Effector memory CD4-positive, alpha-beta T cell (primary cell): Measurements from ENCODE around the gene WFIKKN1.
A peak's percentile ranks its signal among the peaks of the same experiment; 100 is the strongest.

Experiments
- DNase-seq, 3 donors: peaks; one replicate each; pipeline ENCODE4 v3.0.0-alpha.2; 2020
- H3K27ac ChIP-seq: 2 replicates; pipeline ENCODE4 v1.7.0; 2013; ENCODE audit warnings: mild to moderate bottlenecking, low read length, moderate library complexity; ENCODE audit not compliant: insufficient read depth, poor library complexity, severe bottlenecking
- H3K27me3 ChIP-seq: replicated peaks from 2 replicates; pipeline ENCODE4 v1.7.0; 2013; ENCODE audit warnings: mild to moderate bottlenecking, low read length; ENCODE audit not compliant: insufficient read depth, control insufficient read depth, poor library complexity, severe bottlenecking
- H3K36me3 ChIP-seq: 2 replicates; pipeline ENCODE4 v1.7.0; 2013; ENCODE audit warnings: mild to moderate bottlenecking, low read length, moderate library complexity; ENCODE audit not compliant: control insufficient read depth, insufficient read depth
- H3K4me1 ChIP-seq: 2 replicates; pipeline ENCODE4 v1.7.0; 2013; ENCODE audit warnings: low read length, mild to moderate bottlenecking; ENCODE audit not compliant: control insufficient read depth, insufficient read depth, poor library complexity, severe bottlenecking
- H3K4me3 ChIP-seq: 2 replicates; pipeline ENCODE4 v1.7.0; 2013; ENCODE audit warnings: low read length, low read depth, mild to moderate bottlenecking; ENCODE audit not compliant: insufficient read depth, poor library complexity, severe bottlenecking
- H3K9me3 ChIP-seq: 2 replicates; pipeline ENCODE4 v1.7.0; 2013; ENCODE audit warnings: mild to moderate bottlenecking, low read length, moderate library complexity; ENCODE audit not compliant: control insufficient read depth
- total RNA-seq, 3 donors: gene quantifications; one replicate each; lab custom pipeline; 2026; lab: John Stamatoyannopoulos, UW

WFIKKN1 gene
- 0.17 to 0.97 (median 0.69) reads per million in 3 donors for total RNA-seq

- H3K36me3 ChIP-seq: peaks cover 11% of the 10 kb centered on the region
- H3K27me3 ChIP-seq: no peaks in the 10 kb centered on the region
- H3K4me3 ChIP-seq: no peak within 1 kb of the TSS
- no peak for DNase-seq
- no peaks in the 10 kb centered on the region for H3K9me3 ChIP-seq
- no peak within 1 kb of the TSS for H3K27ac ChIP-seq
- H3K4me1 ChIP-seq: peaks cover 11% of the 10 kb centered on the region
Measured at GRCh38 chr16:630815-631405, at the start of gene WFIKKN1. TSS of gene WFIKKN1 (plus strand) at chr16:630985. CDS start at chr16:631254, 269 bp downstream.

- Histone ChIP-seq H3K36me3 (no peaks in the 10 kb centered on the region), H3K4me3 (no peak overlapping the region), H3K27ac (no peak overlapping the region)
Measured at GRCh38 chr16:582218-582613, 48.6 kb upstream of the WFIKKN1 start.

GRCh38 chr16:582614-583331 lies 48.0 kb upstream of the WFIKKN1 start:
- no peak overlapping the region for H3K27ac ChIP-seq
- no peaks in the 10 kb centered on the region for H3K36me3 ChIP-seq
- H3K27me3 ChIP-seq: no peaks in the 10 kb centered on the region
- DNase-seq: no peak
- H3K4me3 ChIP-seq: no peak overlapping the region
- no peaks in the 10 kb centered on the region for H3K9me3 ChIP-seq
- H3K4me1 ChIP-seq: peaks cover under 1% of the 10 kb centered on the region

More at GRCh38 chr16:582218-582613, 48.6 kb upstream of the WFIKKN1 start:
- no peaks in the 10 kb centered on the region for H3K9me3 ChIP-seq
- H3K27me3 ChIP-seq: no peaks in the 10 kb centered on the region
- no peaks in the 10 kb centered on the region for H3K4me1 ChIP-seq
- no peak for DNase-seq

- no peak overlapping the region for H3K4me3 ChIP-seq
- H3K36me3 ChIP-seq: no peaks in the 10 kb centered on the region
- peaks cover 2% of the 10 kb centered on the region for H3K4me1 ChIP-seq
Measured at GRCh38 chr16:583470-583814, 47.3 kb upstream of the WFIKKN1 start.

GRCh38 chr16:583815-584591 lies 46.8 kb upstream of the WFIKKN1 start:
- Histone ChIP-seq H3K4me1 (peaks cover 4% of the 10 kb centered on the region), H3K27ac (no peak overlapping the region), H3K9me3 (no peaks in the 10 kb centered on the region), H3K4me3 (no peak overlapping the region), H3K36me3 (no peaks in the 10 kb centered on the region), H3K27me3 (no peaks in the 10 kb centered on the region)
- no peak for DNase-seq

More at GRCh38 chr16:583470-583814, 47.3 kb upstream of the WFIKKN1 start:
- no peak overlapping the region for H3K27ac ChIP-seq
- DNase-seq: no peak
- H3K9me3 ChIP-seq: no peaks in the 10 kb centered on the region
- no peaks in the 10 kb centered on the region for H3K27me3 ChIP-seq

GRCh38 chr16:585351-585750 lies 45.4 kb upstream of the WFIKKN1 start:
- no peaks in the 10 kb centered on the region for H3K27me3 ChIP-seq
- peaks cover 6% of the 10 kb centered on the region for H3K4me1 ChIP-seq
- no peak overlapping the region for H3K4me3 ChIP-seq
- no peaks in the 10 kb centered on the region for H3K9me3 ChIP-seq
- no peak for DNase-seq
- no peak overlapping the region for H3K27ac ChIP-seq
- no peaks in the 10 kb centered on the region for H3K36me3 ChIP-seq

- Histone ChIP-seq H3K9me3 (no peaks in the 10 kb centered on the region), H3K4me1 (peaks cover 14% of the 10 kb centered on the region), H3K36me3 (no peaks in the 10 kb centered on the region), H3K27me3 (no peaks in the 10 kb centered on the region), H3K4me3 (no peak overlapping the region), H3K27ac (no peak overlapping the region)
- DNase-seq: no peak
Measured at GRCh38 chr16:586047-586644, 44.6 kb upstream of the WFIKKN1 start.

- Histone ChIP-seq H3K4me1 (peaks cover 18% of the 10 kb centered on the region), H3K27ac (no peak overlapping the region), H3K27me3 (no peaks in the 10 kb centered on the region), H3K36me3 (no peaks in the 10 kb centered on the region), H3K9me3 (no peaks in the 10 kb centered on the region), H3K4me3 (no peak overlapping the region)
- DNase-seq: no peak
Measured at GRCh38 chr16:586645-587590, 43.9 kb upstream of the WFIKKN1 start.

- peak overlapping the region; percentile 85 for H3K4me3 ChIP-seq
- no peaks in the 10 kb centered on the region for H3K36me3 ChIP-seq
- H3K4me1 ChIP-seq: peaks cover 19% of the 10 kb centered on the region
- H3K9me3 ChIP-seq: no peaks in the 10 kb centered on the region
- H3K27ac ChIP-seq: peak overlapping the region; percentile 89
- DNase-seq: peak; percentile 39 to 55 (median 51)
- no peaks in the 10 kb centered on the region for H3K27me3 ChIP-seq
Measured at GRCh38 chr16:588639-588888, 42.2 kb upstream of the WFIKKN1 start.
